Epithelial cell of esophagus (primary cell): ENCODE measurements around the gene UBE2G2.

ENCODE experiments used
- DNase-seq: peaks from one replicate; pipeline ENCODE4 v3.0.0; 2010; ENCODE audit warnings: low read depth
- H3K4me3 ChIP-seq: 2 replicates; pipeline ENCODE4 v1.5.1; 2011; ENCODE audit warnings: mild to moderate bottlenecking, low read length, control low read depth
- TF ChIP-seq, protein P1 (sequence below): IDR thresholded peaks from 2 replicates; pipeline ENCODE4 v1.5.1; 2011; ENCODE audit warnings: low read depth, mild to moderate bottlenecking, low read length, control low read depth, inconsistent platforms; ENCODE audit not compliant: insufficient read depth; ENCODE audit errors: missing control alignments

Gene UBE2G2

DNA sequence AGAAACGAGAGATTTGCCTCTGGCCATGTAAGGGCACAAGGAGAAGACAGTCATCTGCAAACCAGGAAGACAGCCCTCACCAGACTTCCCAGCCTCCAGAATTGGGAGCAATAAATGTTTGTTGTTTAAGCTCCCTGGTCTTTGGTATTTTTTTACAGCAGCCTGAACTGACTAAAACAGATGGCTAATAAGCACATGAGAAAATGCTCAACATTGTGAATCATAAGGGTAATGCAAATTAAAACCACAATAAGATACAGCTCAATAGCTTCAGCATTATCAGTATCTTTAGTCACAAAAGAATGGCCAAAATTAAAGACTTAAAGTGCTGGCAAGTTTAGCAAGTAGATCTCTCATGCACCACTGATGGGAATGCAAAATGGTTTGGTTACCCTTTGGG, 11.7 kb downstream of the UBE2G2 start:
- H3K4me3 ChIP-seq = no peak overlapping the region
- TF ChIP-seq, protein P1, sequence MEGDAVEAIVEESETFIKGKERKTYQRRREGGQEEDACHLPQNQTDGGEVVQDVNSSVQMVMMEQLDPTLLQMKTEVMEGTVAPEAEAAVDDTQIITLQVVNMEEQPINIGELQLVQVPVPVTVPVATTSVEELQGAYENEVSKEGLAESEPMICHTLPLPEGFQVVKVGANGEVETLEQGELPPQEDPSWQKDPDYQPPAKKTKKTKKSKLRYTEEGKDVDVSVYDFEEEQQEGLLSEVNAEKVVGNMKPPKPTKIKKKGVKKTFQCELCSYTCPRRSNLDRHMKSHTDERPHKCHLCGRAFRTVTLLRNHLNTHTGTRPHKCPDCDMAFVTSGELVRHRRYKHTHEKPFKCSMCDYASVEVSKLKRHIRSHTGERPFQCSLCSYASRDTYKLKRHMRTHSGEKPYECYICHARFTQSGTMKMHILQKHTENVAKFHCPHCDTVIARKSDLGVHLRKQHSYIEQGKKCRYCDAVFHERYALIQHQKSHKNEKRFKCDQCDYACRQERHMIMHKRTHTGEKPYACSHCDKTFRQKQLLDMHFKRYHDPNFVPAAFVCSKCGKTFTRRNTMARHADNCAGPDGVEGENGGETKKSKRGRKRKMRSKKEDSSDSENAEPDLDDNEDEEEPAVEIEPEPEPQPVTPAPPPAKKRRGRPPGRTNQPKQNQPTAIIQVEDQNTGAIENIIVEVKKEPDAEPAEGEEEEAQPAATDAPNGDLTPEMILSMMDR = no peak
- DNase-seq = no peak

DNA sequence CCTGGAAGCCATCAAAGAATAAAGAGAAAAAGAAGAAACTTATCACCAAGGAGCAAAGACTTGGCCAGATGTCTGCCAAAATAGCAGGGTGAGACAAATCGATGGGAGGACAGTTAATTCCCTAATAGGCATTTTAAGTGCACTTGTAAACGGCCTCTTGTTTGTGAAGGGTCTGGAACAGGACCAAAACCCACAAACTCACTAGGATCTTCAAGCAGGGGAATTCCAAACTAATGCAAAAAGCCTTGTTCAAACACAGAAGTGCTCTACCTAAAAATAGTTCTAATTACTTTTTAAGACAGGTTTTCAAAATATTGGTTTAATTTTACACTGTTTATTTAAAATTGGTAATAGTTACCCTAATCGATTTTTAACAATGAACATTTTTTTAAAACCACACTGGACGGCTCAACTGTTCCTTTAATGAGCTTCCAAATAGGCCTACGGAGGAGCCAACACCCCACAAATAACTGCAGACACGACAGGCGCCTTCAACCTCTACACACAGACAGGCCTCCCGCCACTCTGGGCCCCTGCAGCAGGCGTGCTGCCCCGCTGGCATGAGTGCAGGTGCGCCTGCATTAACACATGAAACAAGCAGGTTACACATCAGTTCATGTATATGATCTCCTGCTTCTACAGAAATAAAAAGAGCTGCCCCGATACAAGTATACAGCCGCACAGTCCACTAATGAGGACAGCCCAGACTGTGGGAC, 15.8 kb downstream of the UBE2G2 start:
- DNase-seq = no peak
- H3K4me3 ChIP-seq = no peak overlapping the region
- TF ChIP-seq, protein P1 = no peak

DNA sequence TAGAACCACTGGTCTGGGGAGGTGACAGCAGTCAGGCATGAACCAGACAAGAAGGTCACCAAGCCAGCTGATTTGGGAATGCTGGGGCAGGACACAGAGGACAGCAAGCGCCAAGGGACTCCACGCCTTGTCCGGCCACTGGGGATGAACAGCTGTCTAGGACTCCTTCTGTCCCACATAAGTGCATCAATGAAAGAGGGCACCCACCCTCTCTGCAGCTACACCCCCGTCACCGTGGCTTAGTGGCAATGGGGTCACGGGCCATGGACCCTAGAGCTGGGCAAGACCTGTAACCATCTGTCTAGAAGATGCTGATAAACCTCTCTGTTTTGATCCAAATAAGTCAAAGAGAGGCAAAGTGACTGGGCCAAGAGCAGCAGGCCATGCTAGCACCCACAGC, 16.8 kb downstream of the UBE2G2 start:
- TF ChIP-seq, protein P1 = no peak
- H3K4me3 ChIP-seq = no peak overlapping the region
- no peak for DNase-seq

DNA sequence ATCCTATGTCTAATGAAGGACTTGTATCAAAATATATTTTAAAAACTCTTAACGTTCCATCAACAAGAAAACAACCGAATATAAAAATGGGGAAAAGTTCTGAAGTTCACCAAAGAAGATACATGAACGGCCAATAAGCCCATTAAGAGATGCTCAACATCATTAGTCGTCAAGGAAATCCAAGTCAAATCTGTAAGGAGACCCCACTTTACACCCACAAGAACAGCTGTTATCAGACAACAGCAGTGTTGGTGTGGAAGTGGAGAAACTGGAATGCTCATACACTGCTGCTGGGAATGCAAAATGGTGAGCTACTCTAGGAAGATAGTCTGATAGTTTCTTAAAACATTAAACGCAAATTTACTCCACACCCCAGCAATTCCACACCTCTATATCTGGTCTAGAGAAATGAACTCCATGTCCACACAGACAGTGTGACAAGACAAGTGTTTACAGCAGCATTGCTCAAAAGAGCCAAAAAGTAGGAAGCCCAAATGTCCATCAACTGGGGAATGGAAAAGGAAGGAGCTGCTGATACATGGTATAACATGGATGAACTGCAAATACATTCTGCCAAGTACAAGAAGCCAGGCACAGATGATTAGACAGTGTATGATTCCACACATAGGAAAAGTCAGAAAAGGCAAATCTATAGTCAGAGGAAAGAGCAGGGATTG, 18.5 kb downstream of the UBE2G2 start:
- TF ChIP-seq, protein P1 = no peak
- no peak overlapping the region for H3K4me3 ChIP-seq
- DNase-seq = no peak

DNA sequence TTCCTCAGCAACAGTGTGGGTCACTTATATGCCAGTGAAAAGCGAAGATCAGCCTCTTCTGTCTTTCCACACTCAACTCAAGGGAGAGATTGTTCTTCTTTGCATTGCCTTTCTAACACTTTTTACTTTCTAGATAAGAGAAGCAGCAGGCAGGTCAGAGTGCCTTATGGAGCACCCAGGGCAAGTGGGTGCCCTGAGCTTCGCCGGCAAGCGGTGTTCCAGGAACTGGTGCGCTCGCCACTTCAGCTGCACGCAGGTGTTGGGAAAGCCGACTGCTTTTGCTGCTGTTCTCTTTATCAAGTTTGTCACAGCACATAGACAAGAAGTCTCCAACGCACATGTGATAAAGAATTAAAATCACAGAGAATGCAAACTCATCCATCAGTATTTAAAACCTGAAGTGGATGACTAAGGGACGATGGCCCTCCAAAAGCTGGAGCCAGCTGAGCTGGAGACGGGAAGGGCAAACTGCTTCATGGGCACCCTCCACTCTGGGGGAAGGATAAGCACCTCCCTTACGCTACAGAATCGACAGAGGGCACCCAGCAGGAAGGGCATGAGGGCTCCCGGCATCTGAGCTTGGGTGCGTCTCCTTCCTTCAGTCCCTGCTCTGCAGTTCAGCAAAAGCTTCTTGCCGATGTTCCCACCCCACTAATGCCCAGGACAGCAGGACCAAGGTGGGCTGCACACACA, 20.7 kb downstream of the UBE2G2 start:
- TF ChIP-seq, protein P1 = no peak
- no peak for DNase-seq
- no peak overlapping the region for H3K4me3 ChIP-seq

DNA sequence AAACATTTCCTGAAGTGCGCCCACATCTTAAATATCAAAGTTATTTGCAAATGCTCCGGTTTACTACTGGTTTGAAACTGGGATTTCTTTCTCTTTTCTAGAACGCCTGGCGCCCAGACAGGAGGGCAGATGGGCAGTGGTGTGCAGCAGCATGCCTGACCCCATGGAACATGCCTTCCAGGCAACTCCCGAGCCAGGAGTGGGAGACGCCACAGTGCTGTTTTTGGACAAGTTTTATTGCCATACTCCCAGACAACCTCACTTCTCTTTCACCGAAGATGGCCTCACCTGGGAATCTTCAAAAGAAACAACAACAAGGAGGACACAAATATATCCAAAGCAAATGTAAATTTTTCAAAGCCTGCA, 21.5 kb downstream of the UBE2G2 start:
- TF ChIP-seq, protein P1 = no peak

More for the DNA sequence above, 21.5 kb downstream of the UBE2G2 start:
- H3K4me3 ChIP-seq = no peak overlapping the region
- DNase-seq = no peak
